HG03135 (cell line): Measurements from ENCODE around the gene CD52.
A peak's percentile ranks its signal among the peaks of the same experiment; 100 is the strongest.
"Not testable (repeated sequence)": the region's sequence is repeated elsewhere in the genome, so short reads cannot be mapped to it uniquely, and the experiment has no call there.

Source experiments
- ATAC-seq: cut with Tn5 transposase; IDR thresholded peaks from one replicate; pipeline ENCODE4 v1.9.1; 2021; ENCODE audit warnings: mild to moderate bottlenecking, moderate library complexity; ENCODE audit not compliant: unreplicated experiment

Gene CD52

DNA sequence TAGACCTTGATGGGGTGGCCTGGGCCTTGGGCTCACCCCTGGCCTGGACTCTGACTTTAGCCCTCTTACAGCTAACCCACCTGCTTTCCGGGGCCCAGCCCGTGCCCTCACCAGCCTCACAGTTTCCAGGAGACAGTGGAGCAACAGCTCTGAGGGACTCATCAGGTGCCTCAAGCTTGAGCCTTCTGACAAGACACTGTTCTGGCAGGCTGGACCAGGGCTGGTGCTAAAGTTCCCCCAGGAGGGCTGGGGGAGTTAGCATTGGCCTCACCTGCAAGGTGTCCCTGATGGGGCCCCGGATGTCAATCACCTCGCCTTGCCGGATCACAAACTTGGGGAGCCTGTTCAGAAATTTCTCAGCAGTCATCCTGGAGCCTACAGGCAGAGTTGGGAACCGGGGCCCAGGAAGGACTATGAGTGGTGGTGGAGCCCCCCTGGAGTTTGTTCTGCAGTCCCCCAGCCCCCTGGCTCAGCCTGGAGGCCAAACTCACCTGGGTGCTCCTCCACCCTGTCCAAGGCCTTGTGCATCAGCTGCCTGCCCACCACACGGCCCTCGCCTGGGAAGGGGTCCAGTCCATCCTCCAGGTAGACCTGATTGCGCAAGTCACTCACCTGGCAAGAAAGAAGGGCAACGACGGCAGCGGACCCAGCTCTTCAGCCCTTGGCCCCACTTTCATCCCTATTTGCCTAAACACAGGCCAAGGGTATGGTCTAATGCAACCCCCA is 33.7 kb upstream of the CD52 start:
- ATAC-seq, result no peak

DNA sequence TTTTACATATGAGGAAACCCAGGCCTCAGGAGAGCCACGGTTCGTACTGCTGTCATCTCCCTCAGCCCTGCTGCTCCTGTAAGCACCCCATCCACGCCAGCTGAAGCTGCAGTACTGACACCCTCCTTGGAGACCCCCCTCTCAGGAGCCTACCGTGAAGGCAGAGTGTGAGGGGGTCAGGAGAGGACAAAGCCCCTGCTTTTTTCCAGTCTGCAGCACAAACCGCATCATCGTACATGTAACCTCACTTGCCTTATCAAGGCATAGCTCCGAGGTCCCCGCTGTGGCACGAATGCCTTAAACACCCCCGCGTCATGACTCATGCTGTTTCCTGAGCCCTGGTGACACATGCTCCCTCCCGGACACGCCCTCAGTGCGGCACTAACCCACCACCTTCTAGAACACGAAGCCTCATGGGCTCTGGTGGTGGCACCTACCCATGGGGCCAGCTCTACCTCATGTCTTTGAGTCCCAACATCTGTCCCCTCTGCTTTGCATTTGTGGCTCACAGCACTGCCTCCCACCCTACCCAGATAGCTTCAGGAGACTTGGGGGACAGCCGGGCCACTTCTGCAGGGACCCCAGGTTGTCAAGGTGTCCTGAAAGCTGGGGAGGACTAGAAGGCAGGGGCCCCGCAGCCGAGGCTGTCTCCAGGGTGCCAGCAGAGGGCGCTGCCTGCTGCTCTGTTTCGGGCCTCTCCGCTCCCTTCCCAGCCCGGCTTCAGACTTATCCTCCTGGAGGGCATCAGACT is 33.0 kb upstream of the CD52 start:
- no peak for ATAC-seq

DNA sequence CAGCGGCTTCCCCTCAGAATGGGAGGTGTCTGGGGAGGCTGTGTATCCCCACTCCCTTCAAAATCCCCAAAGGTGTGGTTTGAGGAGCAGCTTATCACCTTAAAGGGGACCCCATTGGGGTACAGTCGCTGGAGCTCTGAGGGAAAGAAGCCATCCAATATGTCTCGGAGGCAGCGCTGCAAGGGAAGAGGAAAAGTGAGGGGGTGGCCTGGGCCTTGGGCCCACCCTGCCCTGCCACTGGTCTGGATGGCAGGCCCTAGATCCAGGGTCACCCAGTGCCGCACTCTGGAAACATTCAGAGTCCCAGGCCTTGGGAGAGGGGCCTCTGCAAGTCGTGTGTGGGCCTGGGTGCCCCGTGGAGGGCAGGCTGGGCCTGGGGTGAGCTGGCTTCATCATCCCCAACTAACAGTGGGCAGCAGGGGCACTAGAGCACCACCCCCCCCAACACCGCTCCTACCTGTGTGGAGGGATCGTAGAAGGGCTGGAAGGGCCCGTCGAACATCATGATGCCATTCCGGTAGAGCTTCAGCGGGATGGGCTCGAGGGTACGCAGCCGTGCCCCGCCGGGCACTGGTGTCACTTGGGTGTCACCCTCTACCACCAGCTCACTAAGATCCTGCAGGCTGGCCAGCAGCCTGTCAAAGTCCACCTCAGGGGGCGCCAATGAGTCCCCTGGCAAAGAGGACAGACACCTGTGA is 32.2 kb upstream of the CD52 start:
- ATAC-seq, result no peak

DNA sequence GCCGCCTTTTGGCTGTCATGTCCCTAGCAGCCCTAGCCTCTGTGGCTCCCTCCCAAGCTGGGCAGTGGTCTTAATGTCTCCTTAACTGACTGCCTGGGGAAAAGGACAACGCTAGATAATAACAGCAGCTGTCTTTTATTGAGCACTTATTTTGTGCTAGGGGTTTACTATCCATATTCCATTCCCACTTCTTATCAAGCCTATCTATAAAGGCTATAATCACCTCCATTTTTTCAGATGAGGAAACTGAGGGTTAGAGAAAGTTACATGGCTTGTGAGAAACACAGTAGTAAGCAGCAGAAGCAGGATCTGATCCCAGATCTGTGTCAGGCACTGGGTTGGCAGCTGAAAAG is 31.7 kb upstream of the CD52 start:
- no peak for ATAC-seq

DNA sequence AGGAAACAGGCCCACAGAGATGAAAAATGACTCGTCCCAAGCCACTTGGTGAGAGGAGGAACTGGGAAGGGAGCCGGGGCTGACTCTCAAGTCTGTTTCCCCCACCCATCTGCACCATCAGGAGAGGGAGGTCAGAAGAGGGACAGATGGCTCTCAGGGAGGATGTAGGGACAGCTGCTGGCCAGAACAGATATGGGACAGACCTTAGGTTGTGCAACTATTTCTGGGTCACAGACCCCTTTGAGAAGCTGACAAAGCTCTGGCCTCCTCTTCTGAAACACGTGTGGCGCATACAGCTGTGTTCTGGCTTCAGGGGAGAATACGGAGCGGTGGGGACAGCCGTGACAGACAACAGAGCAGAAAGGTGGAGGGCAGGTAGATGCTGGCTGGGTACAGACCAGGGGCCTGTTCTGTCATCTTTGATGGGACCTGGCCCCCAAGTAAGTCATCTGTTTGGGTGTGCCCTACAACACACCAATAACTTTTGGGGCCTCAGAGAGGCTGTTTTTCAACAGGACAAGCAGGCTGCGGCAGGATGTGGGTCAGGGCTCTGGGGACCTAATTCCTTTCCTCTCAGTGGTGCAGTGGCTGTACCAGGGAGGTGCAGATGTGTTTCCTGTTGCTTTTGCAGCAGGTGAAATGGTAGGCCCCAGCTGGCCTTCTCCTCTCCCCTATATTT is 30.6 kb upstream of the CD52 start:
- peak; percentile 40 for ATAC-seq

DNA sequence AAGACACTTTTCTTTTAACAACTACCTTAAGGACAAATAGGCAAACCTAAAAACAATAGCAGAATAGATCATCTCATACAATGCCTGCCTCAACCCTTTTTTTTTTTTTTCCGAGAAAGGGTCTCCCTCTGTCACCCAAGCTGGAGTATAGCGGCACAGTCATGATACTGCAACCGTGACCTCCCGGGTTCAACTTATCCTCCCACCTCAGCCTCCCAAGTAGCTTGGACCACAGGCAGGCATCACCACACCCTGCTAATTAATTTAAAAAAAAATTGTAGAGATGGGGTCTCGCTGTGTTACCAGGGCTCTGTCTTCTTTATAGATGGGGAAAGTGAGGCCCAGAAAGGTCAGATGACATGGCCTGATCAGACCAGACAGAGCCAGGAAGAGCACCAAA is 29.9 kb upstream of the CD52 start:
- no peak for ATAC-seq

DNA sequence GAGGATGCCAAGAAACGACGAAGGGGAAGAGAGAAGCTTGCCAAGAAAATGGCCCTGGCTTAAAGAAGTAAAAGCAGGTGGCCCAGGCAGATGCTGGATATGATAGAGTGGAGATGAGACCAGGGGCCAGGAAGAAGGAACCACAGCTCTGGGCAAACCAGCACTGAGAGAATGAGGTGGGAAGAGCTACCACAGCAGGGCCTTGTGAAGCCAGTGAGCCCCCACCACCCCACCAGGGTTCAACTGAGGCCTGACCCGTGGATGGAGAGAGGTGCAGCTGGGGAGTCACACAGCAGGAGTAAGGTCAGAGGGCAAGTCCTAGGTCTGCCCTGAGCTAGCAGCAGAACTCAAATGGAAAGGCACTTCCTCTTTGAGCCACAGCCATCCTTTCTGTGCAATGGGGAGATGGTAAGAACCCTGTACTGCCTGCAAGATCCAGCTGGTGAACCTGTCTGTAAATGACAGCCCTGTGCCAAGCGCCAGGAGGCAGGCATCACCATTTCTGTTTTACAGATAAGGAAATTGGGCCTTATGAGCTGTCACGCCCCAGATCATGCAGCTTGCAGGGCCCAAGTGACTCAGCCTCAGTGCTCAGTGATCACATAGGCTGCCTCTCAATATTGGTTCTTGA is 29.3 kb upstream of the CD52 start:
- ATAC-seq, result no peak

DNA sequence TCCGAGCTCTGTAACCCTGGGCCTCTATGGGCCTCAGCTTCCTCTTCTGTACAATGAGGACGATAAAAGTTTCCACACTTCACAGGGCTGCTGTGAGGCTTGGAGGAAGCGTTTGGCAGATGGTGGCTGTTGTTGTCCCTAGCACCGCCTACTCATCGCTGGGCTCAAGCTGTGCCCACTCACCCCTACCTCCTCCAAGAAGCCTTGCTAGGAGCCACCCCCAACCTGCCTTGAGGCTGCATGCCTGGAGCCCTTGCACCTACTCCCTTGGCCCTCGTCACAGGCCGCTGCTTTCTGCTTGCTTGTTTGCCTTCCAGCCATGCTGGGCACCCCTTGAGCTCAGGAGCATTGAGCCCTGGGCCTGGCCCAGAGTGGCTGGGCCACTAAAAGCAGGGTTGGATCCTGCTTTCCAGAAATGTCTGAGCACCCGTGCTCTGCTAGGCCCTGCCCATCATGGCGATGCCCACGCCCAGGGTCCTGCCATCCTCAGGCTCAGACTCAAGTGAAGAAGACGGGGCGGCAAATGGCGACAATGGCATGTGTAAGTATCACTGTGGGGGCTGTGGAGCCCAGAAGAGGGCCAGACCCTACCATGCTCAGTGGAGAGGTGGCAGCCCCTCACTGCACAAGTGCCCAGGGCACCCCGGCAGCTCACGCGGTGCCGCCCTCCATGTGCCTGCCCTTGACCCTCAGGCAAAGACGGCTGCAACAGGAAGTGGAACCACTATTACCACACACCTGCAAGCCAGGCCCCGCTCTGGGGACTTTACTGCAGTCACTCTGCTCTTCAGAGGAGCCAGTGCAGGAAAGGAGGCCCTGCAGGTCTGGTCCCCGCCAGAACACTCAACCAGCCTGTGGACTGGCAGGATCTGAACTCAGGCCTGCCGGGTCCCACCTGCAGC is 28.3 kb upstream of the CD52 start:
- ATAC-seq, result peak; percentile 42

DNA sequence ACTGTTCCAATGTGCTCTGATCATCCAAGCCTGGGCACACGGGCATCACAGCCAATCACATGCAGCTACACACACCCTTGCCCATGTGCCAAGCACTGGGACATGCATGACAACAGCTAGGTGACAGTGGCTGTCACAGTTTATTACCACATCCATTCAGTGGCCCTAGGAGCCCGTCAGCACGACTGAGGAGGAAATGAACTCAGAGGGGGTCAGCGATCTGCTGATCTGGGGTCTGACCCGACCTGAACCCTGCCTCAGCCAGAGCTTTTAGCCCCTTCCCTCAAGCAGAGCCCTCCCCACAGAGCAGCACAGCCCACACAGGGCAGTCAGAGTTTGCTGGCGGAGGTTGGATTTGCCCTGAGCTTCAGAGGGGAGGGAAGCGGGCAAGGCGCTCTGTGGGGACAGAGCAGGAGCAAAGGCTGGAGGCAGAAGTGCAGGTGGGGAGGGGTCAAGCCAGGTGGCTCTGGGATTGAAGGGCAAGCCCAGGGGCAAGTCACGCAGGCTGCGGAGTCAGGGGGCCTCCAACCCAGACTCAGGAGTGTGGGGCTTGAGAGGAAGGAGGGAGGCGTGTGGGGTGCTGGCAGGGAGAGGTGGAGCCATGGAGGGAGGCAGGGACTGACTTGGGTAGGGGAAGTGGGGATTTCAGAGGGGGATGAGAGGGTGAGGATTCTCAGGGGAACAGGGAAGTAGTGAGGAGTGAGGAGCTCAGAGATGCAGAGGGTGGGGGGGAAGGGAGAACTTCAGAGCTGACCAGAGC is 27.5 kb upstream of the CD52 start:
- no peak for ATAC-seq

DNA sequence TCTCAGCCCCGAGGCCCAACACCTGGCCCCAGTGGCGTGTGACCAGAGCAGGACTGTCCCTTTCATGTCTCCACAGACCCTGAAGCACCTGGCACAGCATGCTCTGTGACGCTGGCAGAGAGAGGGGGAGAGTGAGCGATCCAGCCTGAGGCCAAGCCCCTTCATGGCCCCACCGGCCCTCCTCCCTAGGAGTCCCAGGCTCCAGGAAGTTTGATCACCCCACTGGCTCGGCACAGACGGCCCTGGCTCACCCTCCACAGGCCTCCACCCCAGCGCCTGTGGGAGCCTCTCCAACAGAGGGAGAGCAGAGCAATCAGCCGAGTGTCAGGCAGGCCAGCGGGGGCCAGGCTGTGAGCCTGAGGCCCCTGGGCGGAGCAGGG is 26.9 kb upstream of the CD52 start:
- no peak for ATAC-seq

DNA sequence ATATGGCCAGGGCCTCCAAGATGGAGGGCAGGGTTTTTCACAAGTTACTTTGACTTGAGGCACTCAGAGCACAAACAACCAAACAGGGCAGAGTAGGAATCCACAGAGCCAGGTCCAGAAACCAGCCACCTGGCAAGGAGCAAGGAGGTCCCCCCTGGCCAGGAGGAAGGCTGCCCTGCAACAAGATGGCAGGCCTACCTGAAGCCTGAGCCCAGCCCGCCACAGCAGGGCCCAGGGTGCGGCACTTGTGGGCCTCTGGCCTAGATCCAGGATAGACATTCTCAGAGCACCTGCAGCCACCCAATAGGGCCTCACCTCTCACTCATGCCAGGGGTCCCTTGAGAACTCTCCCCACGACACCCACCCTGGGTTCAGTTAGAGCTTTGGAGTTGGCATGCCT is 26.3 kb upstream of the CD52 start:
- ATAC-seq, result no peak

DNA sequence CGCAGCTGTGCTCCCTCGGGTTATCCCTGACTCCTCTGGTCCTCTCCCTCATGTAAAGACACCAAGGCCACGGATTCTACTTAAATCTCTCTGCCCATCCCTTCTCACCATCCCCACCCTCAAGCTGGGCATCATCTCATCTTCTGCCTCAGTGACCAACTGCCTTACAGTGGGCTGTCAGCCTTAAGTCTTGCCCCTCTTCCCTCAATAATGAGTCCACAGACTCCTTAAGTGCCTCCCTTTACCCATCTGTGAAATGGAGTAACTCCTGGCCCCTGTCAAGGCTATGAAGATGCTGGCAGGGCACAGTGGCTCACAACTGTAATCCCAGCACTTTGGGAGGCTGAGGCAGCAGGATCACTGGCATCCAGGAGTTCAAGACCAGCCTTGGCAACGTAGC is 25.8 kb upstream of the CD52 start:
- ATAC-seq, result no peak

DNA sequence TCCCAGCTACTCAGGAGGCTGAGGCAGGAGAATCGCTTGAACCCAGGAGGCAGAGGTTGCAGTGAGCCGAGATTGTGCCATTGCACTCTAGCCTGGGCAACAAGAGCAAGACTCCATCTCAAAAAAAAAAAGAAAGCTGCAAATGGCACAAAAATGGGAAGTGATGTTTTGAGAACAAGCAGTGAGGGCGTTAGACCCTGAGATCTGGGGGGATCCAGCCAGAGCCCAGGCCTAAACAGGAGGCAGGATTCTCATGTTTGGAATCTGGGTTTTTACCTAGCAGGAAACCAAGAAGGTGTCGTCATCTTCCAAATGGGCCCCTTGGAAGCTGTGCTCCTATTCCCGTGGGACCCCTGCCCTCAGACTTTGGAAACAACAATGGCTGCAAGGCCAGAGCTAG is 25.0 kb upstream of the CD52 start:
- not testable (repeated sequence) for ATAC-seq

DNA sequence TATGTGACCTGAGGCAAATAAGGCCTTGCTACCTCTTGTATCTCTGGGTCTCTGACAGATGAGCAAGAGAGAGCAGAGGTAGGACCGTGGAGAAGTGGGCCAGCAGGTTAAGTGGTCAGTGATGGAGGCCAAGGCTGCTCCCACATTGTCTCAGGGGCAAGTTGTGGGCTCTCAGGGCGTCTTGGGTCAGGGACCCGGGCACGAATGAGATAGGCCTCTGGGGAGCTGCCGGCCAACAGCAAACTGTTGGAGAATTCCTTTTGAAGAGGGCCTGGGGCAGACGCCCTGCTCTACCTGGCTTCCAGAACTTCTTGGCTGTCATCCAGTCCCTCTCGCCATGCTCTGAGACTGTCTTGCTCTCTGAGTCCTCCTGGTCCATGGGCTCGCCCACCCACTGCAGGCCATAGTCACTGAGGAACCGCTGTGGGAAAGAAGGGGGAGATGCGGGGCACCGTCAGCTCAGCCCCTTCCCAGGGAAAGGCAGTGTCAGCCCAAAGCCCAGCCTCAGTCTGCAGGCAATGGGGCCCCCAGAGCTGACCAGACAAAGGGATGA is 23.8 kb upstream of the CD52 start:
- no peak for ATAC-seq

DNA sequence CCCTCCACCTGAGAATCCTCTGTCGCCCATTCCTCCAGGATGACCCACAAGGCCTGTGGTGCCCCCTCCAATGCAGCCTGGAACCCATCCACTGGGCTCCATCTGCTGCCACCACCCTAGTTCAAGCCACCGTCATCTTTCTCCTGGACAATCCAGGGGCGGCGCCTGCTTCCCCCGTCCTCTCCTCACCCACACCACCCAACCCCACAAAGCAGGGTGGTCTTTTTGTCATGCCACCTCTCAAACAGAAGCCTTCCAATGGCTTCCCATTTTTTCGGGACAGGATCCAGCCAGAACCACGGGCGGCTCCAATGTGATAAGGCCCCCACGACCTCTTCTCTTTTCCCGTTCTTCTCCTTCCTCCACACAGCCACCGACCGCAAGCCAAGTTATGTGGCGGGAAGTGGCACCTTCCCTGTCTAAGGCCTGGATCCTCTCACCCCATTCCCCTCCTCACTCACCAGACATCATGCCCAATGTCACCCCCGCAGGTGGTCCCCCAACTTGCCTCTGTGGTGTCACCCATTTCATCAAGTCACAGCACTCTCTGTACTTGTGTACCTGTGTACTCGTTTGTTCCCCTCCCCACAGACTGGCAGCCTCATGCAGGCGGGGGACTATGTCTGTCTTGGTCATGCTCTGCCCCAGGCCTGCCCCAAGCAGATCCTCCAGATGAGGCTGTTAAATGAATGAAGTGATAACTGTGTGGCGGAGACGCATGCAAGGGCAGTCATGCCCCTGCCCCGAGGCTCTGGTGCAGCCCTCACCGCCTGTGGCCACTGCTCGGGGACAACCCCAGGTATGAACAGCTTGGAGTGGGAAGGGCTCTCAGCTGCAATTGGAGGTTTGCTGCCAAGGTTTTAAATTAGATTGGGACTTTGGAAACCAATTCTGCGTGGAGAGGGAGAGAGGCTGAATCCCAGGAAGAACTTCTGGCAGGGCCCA is 22.3 kb upstream of the CD52 start:
- no peak for ATAC-seq

DNA sequence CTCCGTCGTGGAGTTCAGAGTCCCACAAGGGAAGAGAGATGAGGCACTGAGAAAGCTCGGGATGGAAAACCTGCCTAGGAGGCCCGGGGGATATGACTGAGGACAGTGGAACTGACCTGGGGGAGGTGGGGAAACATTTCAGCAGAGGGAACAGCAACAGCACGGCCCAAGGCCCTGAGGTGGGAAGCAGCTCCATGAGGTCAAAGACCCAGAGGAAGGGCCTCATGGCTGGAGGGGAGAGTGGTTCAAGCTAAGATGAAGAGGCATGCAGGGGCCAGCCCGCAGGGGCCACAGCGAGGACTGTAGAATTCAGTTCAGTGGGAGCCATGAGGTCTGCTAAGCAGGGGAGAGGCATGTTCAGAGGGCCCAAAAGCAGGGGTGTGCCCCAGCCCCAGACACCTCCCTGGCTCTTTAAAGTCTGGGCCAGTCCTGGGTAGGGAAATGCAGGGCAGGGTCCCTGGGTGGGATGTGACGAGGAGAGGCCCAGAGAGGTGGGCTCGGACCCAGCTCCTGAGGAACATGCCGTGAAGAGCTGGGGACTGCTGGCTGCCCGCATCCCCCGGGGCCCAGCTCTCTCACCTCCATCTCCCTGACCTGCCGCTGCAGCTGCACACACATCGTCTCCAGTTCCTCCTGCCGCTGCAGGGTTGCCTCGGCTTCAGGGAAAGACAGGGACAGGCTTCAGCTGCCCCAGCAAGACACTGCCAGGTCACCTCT is 21.3 kb upstream of the CD52 start:
- no peak for ATAC-seq

DNA sequence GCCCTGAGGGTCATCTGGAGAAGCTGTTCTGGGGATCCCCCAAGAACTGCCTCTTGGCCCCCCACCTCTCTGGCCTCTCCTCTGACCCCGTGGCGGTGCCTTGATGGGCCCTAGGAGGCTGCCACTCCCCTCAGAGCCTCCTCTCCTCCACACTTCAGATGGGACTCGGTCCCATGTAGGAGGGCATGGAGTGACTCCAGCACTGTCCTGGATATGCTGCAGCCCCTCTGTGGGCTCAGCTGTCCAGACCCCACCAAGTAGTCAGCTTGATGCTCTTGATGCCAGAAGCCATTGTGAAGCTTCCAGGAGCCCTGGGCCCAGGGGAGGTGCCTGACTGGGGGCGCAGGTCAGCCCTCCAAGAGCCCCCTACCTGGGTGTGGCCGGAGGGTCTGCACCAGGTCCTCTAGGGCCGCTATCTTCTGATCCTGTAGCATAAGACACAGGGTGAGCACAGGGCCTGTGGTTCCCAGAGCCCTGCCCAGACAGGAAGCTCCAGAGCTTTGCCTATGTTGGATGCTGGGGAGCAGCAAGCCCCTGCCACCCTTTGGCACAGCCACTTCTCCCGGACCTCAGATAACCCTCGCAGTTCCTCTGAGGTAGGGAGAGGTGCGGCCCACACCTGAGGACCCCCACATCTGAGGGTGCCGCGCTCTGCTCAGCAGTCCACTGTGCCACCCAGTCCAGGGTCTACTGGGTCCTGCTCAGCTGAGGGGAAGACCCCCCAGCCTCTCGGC is 20.5 kb upstream of the CD52 start:
- no peak for ATAC-seq
